OCI-M1 (cell line): ENCODE results near the gene RTN4RL1.
A peak's percentile ranks its signal among the peaks of the same experiment; 100 is the strongest.

ENCODE experiments used
- DNase-seq: peaks from one replicate; lab custom pipeline; 2025; lab: John Stamatoyannopoulos, UW

The RTN4RL1 gene

DNA sequence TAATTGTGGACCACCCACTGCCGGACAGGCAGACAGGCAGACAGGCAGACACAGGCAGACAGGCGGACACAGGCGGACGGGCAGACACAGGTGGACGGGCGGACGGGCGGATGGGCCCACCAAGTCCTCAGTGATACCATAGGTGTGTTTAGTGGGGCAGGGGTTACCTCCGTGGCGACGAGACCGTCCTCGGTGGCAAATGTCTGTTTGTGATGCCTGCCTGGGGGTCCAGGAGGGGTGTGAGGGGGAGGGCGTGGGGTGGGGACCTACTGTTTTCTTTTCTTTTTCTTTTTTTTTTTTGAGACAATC lies 76.7 kb downstream of the RTN4RL1 start:
- DNase-seq = no peak

DNA sequence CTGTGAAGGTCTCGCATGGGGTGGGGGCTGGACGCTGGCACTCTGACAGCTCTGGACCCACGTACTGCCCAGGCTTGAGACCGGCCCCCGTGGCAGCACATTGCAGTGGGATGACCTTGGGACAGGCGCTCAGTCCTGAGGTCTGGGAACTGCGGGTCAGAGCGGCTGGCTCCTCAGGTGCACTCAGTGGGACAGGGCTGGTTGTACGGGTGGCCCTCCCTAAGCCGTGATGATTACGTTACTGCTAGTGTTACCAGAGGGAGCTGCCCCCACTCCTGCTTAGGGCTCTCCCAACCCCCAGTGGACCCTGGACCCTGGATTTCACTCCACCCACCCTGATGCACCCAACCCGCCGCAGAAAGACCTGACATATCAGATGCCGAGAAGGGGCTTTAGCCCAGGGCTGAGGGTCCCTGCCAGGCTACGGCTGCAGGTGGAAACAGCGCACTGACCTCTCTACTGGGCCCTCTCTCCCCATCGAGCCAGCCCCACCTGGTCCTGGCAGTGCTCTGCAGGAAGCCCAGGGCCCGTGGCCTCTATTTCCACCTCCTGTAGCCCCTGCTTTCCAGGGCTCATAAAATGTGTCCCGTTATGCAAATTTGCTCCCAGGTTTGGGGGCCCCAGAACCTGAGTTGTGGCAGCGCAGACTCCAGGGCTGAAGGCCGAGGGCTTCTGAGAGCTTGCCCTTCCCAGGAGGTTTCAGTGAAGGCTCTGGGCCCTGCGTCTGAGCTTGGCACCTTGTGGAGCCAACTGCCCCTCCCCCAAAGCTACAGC lies 77.2 kb downstream of the RTN4RL1 start:
- DNase-seq = no peak

- no peak for DNase-seq
Observed at GRCh38 chr17:1947229-1947742, 77.8 kb downstream of the RTN4RL1 start.

GRCh38 chr17:1946021-1946932 lies 78.9 kb downstream of the RTN4RL1 start:
- no peak for DNase-seq

DNA sequence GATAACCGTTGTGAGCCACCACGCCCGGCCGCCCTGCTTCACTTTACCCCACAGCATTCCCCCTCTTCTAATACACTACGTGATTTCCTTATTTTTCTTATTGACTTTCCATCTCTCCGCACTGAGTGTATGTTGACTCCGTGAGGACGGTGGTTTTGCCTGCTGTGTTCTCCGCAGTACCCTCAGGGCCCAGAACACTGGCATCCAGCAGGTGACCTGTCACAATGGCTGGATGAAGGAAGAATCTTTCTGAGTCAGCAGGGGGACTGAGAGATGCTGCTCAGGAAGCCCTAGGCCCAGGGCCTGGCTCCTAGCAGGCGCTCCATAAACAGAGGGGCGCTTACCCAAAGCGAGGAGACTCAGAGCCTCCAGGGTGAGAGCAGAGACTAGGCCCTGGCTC lies 79.5 kb downstream of the RTN4RL1 start:
- DNase-seq = no peak

DNA sequence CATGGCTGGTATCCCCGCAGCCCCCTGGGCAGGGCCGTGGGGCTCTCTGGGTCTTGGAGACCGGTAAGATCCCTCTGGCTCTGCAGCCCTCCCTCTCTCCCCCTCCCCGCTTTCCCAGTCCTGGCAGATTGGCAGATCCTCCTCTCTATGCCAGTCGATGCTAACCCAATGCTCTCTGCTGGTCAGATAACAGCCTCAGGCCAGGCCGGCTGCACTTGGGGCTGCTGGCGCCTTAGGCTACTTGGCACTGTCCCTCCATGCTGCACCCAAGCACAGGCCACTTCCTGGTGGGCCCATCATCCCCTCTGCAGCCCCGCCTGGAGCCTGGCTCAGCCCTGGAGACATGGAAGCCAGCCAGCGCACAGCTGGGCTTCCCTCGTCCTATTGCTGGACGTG lies 81.7 kb downstream of the RTN4RL1 start:
- no peak for DNase-seq

DNA sequence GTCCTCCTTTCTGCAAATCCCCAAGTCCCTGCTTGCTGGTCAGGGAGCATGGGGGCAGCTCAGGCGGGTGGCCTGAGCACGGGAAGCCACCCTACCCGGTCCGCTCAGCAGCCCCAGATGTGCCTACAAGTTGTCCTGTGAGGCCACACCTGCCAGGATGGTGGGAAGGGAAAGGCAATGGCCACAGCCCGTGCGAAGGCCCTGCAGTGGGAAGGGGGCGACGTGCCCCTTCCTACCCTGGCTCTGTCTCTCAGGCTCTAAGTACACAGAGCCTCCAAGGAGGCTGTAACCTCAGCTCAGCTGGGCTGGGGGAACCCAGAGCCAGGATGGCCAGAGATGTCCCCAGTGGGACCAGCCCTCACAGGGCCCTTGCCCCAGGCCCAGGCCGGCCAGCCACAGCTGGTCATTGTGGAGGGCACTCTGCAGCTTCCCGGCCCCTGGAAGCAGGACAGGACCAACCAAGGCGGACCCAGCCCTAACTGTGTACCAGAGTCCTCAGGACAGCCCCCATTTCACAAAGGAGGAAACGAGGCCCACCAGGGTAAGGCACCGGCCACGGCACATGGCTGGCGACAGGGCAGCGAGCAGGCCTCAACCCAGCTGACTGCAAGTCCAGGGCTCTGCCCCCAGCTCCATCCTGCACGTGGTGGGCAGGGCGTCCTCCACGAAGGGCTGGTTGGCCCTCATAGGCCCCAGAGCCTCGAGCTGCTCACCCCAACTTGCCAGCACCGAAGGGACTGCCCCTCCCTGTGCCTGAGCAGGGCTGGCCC lies 82.3 kb downstream of the RTN4RL1 start:
- DNase-seq = no peak

GRCh38 chr17:1942066-1942365 lies 83.1 kb downstream of the RTN4RL1 start:
- DNase-seq = no peak

- no peak for DNase-seq
Observed at GRCh38 chr17:1941272-1942065, 83.7 kb downstream of the RTN4RL1 start.

- DNase-seq = no peak
Observed at GRCh38 chr17:1940810-1941185, 84.3 kb downstream of the RTN4RL1 start.

DNA sequence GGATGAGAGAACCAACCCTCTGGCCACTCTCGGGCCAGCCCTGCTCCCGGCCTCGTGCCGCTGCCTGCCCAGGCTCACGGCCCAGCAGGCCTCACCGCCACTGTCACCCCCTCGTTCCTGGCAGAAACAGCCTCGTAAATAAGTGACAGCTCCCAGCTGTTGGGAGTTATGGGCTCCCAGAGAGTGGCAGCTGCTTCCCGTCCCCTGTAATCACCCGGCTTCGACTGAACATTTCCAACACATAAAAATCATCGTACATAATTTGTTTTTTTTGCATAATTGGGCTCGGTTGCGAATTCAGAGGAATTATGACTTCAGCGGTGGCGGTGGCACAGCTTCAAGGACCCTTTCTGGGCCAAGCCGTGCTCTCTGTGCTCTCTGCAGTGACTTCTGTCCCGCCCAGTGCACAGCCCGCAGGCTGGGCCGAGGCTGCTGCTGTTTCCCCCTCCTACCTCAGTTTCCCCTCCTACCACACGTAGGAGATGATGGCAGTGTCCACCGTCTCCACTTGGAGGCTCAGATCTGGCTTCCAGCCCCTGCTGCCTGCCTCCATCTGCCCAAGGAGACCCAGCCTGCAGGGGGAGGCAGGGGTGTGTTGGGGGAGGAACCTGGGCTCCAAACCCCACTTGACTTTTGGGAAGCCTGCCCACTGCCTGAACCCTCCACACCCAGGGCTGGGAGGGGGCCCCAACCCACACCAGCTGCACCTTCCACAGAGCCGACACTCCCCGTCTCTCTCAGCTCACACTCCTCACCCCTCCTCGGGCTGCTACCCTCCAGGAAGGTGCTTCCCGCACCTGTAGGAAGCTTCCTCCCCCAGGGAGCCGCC lies 84.9 kb downstream of the RTN4RL1 start:
- no peak for DNase-seq

DNA sequence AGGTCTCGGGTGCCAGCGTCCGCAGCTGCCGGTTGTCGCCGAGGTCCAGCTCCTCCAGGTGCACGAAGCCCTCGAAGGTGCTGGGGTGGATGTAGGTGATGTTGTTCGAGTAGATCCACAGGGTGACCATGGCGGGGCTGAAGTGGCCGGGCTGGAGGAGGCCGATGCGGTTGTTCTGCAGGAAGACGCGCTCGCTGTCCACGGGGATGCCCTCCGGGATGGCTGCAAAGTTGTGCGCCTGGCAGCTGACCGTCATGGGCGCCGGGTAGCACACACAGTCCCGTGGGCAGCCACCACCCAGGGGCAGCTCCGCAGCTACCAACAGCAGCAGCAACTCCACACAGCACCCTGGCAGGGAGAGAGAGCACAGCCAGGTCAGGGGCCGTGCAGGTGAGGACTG lies 87.7 kb downstream of the RTN4RL1 start:
- DNase-seq = no peak

DNA sequence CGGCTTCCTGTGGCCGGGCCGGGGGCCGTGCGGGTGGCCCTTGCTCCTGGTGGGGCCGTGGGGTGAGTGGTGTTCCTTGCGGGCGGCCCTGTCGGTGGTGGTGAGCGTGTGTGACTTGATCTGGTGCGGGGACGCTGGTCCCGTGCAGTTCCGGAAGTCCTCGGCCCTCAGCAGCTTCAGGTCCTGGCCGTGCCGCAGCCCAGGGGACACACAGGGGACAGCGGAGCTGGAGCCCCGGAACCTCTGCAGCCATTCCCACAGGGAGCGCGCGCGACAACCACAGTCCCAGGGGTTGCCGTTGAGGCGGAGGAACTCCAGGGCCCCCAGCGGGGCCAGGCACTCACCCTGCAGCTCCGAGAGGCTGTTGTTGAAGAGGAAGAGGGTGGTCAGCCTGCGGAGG lies 88.4 kb downstream of the RTN4RL1 start:
- no peak for DNase-seq

DNA sequence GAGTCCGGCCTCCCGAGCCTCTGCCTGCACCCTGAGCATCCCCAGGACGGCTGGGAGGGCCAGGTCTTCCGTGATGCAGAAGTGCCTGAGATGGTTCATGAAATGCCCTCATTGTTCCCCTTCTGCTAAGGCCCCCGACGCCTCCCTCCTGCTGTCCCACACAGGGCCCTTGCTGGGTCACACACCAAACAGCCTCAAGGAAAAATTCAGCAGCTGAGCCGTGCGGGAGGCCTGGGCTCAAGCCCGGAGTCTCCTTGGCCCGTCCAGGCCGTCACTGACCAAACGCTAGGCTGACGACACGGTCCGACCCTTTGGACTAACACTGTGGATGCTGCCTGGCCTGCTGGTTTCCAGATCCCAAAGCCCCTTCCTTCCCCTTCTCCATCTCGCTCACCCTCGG lies 90.2 kb downstream of the RTN4RL1 start:
- no peak for DNase-seq

- DNase-seq = no peak
Observed at GRCh38 chr17:1933875-1934715, 91.0 kb downstream of the RTN4RL1 start.

GRCh38 chr17:1931844-1932579 lies 93.1 kb downstream of the RTN4RL1 start:
- no peak for DNase-seq

DNA sequence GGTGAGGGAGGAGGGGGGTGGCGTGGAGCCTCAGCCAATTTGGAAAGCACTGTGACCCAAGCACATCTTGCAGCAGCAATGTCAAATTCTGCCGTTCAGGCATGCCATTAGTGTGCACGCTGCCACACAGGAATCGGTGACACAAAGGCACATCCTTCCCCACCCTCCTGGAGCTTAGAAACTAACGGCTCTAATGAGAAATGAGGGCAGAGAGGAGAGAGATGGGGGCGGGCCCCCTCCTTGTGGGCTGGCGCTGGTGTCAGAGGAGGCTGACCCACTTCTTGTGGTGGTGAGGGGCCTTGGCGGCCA lies 94.8 kb downstream of the RTN4RL1 start:
- no peak for DNase-seq

DNA sequence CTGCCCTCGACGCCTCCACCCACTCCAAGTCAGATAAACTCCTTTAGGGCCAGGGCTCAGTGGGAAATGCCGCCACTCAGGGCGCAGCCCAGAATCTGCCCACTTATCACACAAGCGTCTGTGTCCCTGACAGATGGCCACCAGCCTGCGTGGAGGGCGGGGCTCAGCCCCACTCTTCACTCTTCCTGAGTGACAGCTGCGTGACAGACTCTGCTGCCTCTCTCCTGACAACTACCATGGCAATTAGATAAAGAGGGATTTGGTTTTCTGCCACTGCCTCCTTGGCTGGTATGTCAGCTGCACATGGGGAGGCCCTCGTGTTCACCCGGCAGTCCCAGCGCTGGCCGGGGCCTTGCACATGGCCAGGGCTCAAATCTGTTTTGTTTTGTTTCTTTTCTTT lies 96.2 kb downstream of the RTN4RL1 start:
- DNase-seq = peak; percentile 4

DNA sequence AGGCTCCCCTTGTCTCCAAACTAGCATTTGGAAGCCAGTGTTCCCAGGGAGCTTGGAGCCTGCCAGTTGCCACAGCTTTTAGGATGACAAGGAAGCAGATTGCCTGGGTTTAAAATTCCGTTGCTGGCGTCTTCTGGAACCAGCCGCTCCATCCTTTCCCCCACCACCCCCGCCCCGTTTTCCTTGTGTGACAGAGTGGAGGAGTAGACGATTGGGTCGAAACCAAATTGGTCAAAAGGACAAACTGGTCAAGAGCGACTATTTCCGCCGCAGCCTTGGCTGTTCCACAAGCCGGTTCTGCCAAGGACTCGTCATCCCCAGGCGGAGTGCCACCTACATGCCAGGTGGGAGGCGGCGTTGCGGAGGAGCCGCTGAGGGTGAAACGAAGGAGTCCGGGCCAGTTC lies 104.2 kb downstream of the RTN4RL1 start:
- DNase-seq = no peak

- no peak for DNase-seq
Observed at GRCh38 chr17:1919201-1919600, 105.9 kb downstream of the RTN4RL1 start.
